Neuronal stem cell (in vitro differentiated cells): ENCODE measurements around the gene RPS26.
A peak's percentile ranks its signal among the peaks of the same experiment; 100 is the strongest.
"Not testable (repeated sequence)": the region's sequence is repeated elsewhere in the genome, so short reads cannot be mapped to it uniquely, and the experiment has no call there.

Source experiments
- DNase-seq: peaks from one replicate; pipeline ENCODE4 v3.0.0-alpha.2; 2013; ENCODE audit warnings: low spot score
- H2AFZ ChIP-seq: one replicate; pipeline ENCODE4 v1.6.1; 2013; ENCODE audit warnings: mild to moderate bottlenecking, low read length, inconsistent platforms
- H2AK5ac ChIP-seq: 2 replicates; pipeline ENCODE4 v1.6.1; 2013; ENCODE audit warnings: low read depth, mild to moderate bottlenecking, inconsistent platforms, low read length, moderate library complexity, mixed read lengths
- H2BK120ac ChIP-seq: 2 replicates; pipeline ENCODE4 v1.6.1; 2013; ENCODE audit warnings: low read depth, mild to moderate bottlenecking, inconsistent platforms, low read length, moderate library complexity, mixed read lengths
- H2BK12ac ChIP-seq: one replicate; pipeline ENCODE4 v1.6.1; 2013; ENCODE audit warnings: low read length, inconsistent platforms
- H2BK15ac ChIP-seq: 2 replicates; pipeline ENCODE4 v1.6.1; 2013; ENCODE audit warnings: mild to moderate bottlenecking, low read length, inconsistent platforms, mixed read lengths
- H2BK5ac ChIP-seq: one replicate; pipeline ENCODE4 v1.6.1; 2013; ENCODE audit warnings: inconsistent platforms, mild to moderate bottlenecking, low read length, moderate library complexity
- H3K14ac ChIP-seq: one replicate; pipeline ENCODE4 v1.6.1; 2013; ENCODE audit warnings: low read length, inconsistent platforms
- H3K18ac ChIP-seq: 2 replicates; pipeline ENCODE4 v1.6.1; 2013; ENCODE audit warnings: low read length, inconsistent platforms
- H3K23ac ChIP-seq: 2 replicates; pipeline ENCODE4 v1.6.1; 2013; ENCODE audit warnings: low read depth, mild to moderate bottlenecking, mixed read lengths, low read length, inconsistent platforms; ENCODE audit not compliant: poor library complexity
- H3K27ac ChIP-seq: replicated peaks from 3 replicates; pipeline ENCODE4 v1.5.1; 2013; ENCODE audit warnings: low read length, inconsistent platforms
- H3K27me3 ChIP-seq, 3 experiments: 2 replicates each; pipeline ENCODE4 v1.6.1; 2013; ENCODE audit warnings: low read length in 3 of 3, mild to moderate bottlenecking in 2 of 3, inconsistent platforms in 1 of 3, low read depth in 1 of 3, mixed read lengths in 1 of 3, moderate library complexity in 1 of 3; ENCODE audit not compliant: control insufficient read depth in 3 of 3, insufficient read depth in 3 of 3
- H3K36me3 ChIP-seq, 2 donors: replicated peaks in 1 of 2; 2 replicates each; pipeline ENCODE4 v1.6.1; 2013; ENCODE audit warnings: low read length in 2 of 2; ENCODE audit not compliant: control insufficient read depth in 2 of 2, insufficient read depth in 2 of 2
- H3K4ac ChIP-seq: 2 replicates; pipeline ENCODE4 v1.6.1; 2013; ENCODE audit warnings: inconsistent platforms, mild to moderate bottlenecking, low read length, moderate library complexity
- H3K4me1 ChIP-seq, 2 donors: 1 replicate in 1 of 2; 2 replicates in 1 of 2; pipeline ENCODE4 v1.6.1; 2013; ENCODE audit warnings: low read length in 2 of 2, low read depth in 1 of 2; ENCODE audit not compliant: control insufficient read depth in 2 of 2, insufficient read depth in 1 of 2
- H3K4me2 ChIP-seq: one replicate; pipeline ENCODE4 v1.6.1; 2013; ENCODE audit warnings: mild to moderate bottlenecking, low read length, inconsistent platforms; ENCODE audit not compliant: insufficient read depth, poor library complexity, severe bottlenecking
- H3K4me3 ChIP-seq, 2 donors: 2 replicates each; pipeline ENCODE4 v1.5.1; 2013; ENCODE audit warnings: low read length in 2 of 2, mild to moderate bottlenecking in 2 of 2, inconsistent platforms in 1 of 2, moderate library complexity in 1 of 2
- H3K79me1 ChIP-seq: one replicate; pipeline ENCODE4 v1.6.1; 2013; ENCODE audit warnings: low read depth, mild to moderate bottlenecking, inconsistent platforms, low read length, moderate library complexity
- H3K9ac ChIP-seq: one replicate; pipeline ENCODE4 v1.6.1; 2013; ENCODE audit warnings: mild to moderate bottlenecking, low read depth, low read length, inconsistent platforms; ENCODE audit not compliant: poor library complexity
- H3K9me3 ChIP-seq, 2 donors: replicated peaks in 1 of 2; 2 replicates each; pipeline versions ENCODE3 to v1.6.1; 2013; ENCODE audit warnings: low read length in 2 of 2, mild to moderate bottlenecking in 2 of 2, inconsistent platforms in 1 of 2, low read depth in 1 of 2, mixed read lengths in 1 of 2, moderate library complexity in 1 of 2; ENCODE audit not compliant: control insufficient read depth in 2 of 2, insufficient read depth in 1 of 2
- H4K8ac ChIP-seq: one replicate; pipeline ENCODE4 v1.6.1; 2013; ENCODE audit warnings: low read depth, mild to moderate bottlenecking, inconsistent platforms, low read length, moderate library complexity
- H4K91ac ChIP-seq: one replicate; pipeline ENCODE4 v1.6.1; 2013; ENCODE audit warnings: low read length, low read depth, mild to moderate bottlenecking, inconsistent platforms; ENCODE audit not compliant: poor library complexity
- WGBS, 2 donors: extraction: QIAGEN DNeasy Blood & Tissue Kit; methylation state at CpG; one replicate each; pipeline ENCODE4 v1.1.7; 2013; ENCODE audit warnings: missing lambda C conversion rate in 2 of 2, mixed read lengths in 1 of 2; ENCODE audit not compliant: insufficient read length in 2 of 2, insufficient replicate concordance in 1 of 2; ENCODE audit errors: extremely low coverage in 2 of 2; 5-methylcytosine and 5-hydroxymethylcytosine counted together

Gene RPS26

GRCh38 chr12:56001487-56002100 is 40.1 kb upstream of the RPS26 start:
- WGBS, 2 donors: no CpG with 5 or more reads among the region's 7 CpGs

GRCh38 chr12:56003376-56003775 is 38.3 kb upstream of the RPS26 start:
- H2AFZ ChIP-seq, H3K9me3 ChIP-seq, H4K8ac ChIP-seq, H3K79me1 ChIP-seq, H2BK12ac ChIP-seq, H2BK120ac ChIP-seq, DNase-seq, H3K4me1 ChIP-seq, H3K27me3 ChIP-seq, H3K4ac ChIP-seq, H2AK5ac ChIP-seq, H3K18ac ChIP-seq, H2BK15ac ChIP-seq, H4K91ac ChIP-seq, H2BK5ac ChIP-seq, H3K14ac ChIP-seq, H3K4me2 ChIP-seq, H3K23ac ChIP-seq, H3K27ac ChIP-seq, H3K9ac ChIP-seq, H3K4me3 ChIP-seq: not testable (repeated sequence)
- peaks cover 14 to 33% of the 10 kb centered on the region in 2 donors for H3K36me3 ChIP-seq
- WGBS, 2 donors: no CpG with 5 or more reads among the region's 5 CpGs

More at GRCh38 chr12:56001487-56002100, 40.1 kb upstream of the RPS26 start:
- H3K9me3 ChIP-seq: no peaks in the 10 kb centered on the region
- no peak overlapping the region for H2AK5ac ChIP-seq
- no peak overlapping the region for H2BK5ac ChIP-seq
- no peak overlapping the region for H3K14ac ChIP-seq
- no peak overlapping the region for H4K8ac ChIP-seq
- DNase-seq: no peak
- H3K27ac ChIP-seq: no peak overlapping the region
- no peak overlapping the region for H2BK120ac ChIP-seq
- H3K4ac ChIP-seq: no peak overlapping the region
- H4K91ac ChIP-seq: no peak overlapping the region
- H3K9ac ChIP-seq: no peak overlapping the region
- H3K18ac ChIP-seq: no peak overlapping the region
- H3K23ac ChIP-seq: no peak overlapping the region
- no peak overlapping the region for H2BK15ac ChIP-seq
- H3K4me3 ChIP-seq: no peak overlapping the region
- peaks cover 14 to 33% of the 10 kb centered on the region in 2 donors for H3K36me3 ChIP-seq
- H3K79me1 ChIP-seq: no peaks in the 10 kb centered on the region
- peaks cover 0 to 4% of the 10 kb centered on the region in 2 donors for H3K4me1 ChIP-seq
- no peak overlapping the region for H3K4me2 ChIP-seq
- no peak overlapping the region for H2AFZ ChIP-seq
- H2BK12ac ChIP-seq: no peak overlapping the region
- no peaks in the 10 kb centered on the region for H3K27me3 ChIP-seq

GRCh38 chr12:56004211-56004610 is 37.5 kb upstream of the RPS26 start:
- Histone ChIP-seq H4K8ac (no peak overlapping the region), H2BK12ac (no peak overlapping the region), H2AK5ac (no peak overlapping the region), H2BK120ac (no peak overlapping the region), H2AFZ (no peak overlapping the region), H3K9ac (no peak overlapping the region), H3K4ac (no peak overlapping the region), H3K9me3 (no peaks in the 10 kb centered on the region), H3K4me2 (no peak overlapping the region), H3K23ac (no peak overlapping the region), H3K27me3 (no peaks in the 10 kb centered on the region), H3K18ac (no peak overlapping the region), H2BK5ac (peak overlapping the region; percentile 57), H3K27ac (no peak overlapping the region), H2BK15ac (no peak overlapping the region), H3K4me1 (peaks cover 0 to 3% of the 10 kb centered on the region in 2 donors), H3K4me3 (peak overlapping the region in 1 of 2 donors; percentile 12), H3K36me3 (peaks cover 14 to 35% of the 10 kb centered on the region in 2 donors), H3K79me1 (no peaks in the 10 kb centered on the region), H3K14ac (no peak overlapping the region), H4K91ac (no peak overlapping the region)
- no CpG with 5 or more reads among the region's 10 CpGs for WGBS, 2 donors
- no peak for DNase-seq

- peaks cover 0 to 3% of the 10 kb centered on the region in 2 donors for H3K4me1 ChIP-seq
- H3K36me3 ChIP-seq: peaks cover 7 to 24% of the 10 kb centered on the region in 2 donors
- H2BK5ac ChIP-seq: no peak overlapping the region
- no peak overlapping the region for H2AK5ac ChIP-seq
- peak overlapping the region; percentile 55 for H3K4me2 ChIP-seq
- DNase-seq: peak; percentile 81
- H2AFZ ChIP-seq: peak overlapping the region; percentile 84
- WGBS, 2 donors: no CpG with 5 or more reads among the region's 44 CpGs
- H3K9me3 ChIP-seq: no peaks in the 10 kb centered on the region
- H4K8ac ChIP-seq: no peak overlapping the region
- no peak overlapping the region for H3K14ac ChIP-seq
- H3K27me3 ChIP-seq: no peaks in the 10 kb centered on the region
- H3K27ac ChIP-seq: peak overlapping the region; percentile 78
- H3K4ac ChIP-seq: no peak overlapping the region
- H3K79me1 ChIP-seq: no peaks in the 10 kb centered on the region
- H3K23ac ChIP-seq: no peak overlapping the region
- H2BK120ac ChIP-seq: no peak overlapping the region
- H3K18ac ChIP-seq: peak overlapping the region; percentile 92
- no peak overlapping the region for H4K91ac ChIP-seq
- H2BK12ac ChIP-seq: no peak overlapping the region
- no peak overlapping the region for H2BK15ac ChIP-seq
- H3K4me3 ChIP-seq: peak overlapping the region; percentile 64 to 76
- peak overlapping the region; percentile 78 for H3K9ac ChIP-seq
These were observed 33.9 kb upstream of the RPS26 start for GRCh38 chr12:56007564-56008559.
